ENCODE measurements around the gene PCF11.

- TF ChIP-seq SMAD3 (CRISPR knock-in tag; IDR thresholded peaks at IDR 0.05; ENCODE audit: borderline replicate concordance), result no peak
- TF ChIP-seq, protein P1, sequence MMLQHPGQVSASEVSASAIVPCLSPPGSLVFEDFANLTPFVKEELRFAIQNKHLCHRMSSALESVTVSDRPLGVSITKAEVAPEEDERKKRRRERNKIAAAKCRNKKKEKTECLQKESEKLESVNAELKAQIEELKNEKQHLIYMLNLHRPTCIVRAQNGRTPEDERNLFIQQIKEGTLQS (CRISPR knock-in tag; conservative IDR thresholded peaks at IDR 0.05), result no peak
- no peak for TF ChIP-seq CTCF (IDR thresholded peaks at IDR 0.05)
- no peak for TF ChIP-seq ELF4 (CRISPR knock-in tag; IDR thresholded peaks at IDR 0.05; ENCODE audit: low read depth)
- no peak for TF ChIP-seq NR2C2 (CRISPR knock-in tag; IDR thresholded peaks at IDR 0.05)
- TF ChIP-seq ETV6 (CRISPR knock-in tag; IDR thresholded peaks at IDR 0.05), result no peak
- no peak for TF ChIP-seq HMGXB4 (CRISPR knock-in tag; IDR thresholded peaks at IDR 0.05)
- TF ChIP-seq, protein P2, sequence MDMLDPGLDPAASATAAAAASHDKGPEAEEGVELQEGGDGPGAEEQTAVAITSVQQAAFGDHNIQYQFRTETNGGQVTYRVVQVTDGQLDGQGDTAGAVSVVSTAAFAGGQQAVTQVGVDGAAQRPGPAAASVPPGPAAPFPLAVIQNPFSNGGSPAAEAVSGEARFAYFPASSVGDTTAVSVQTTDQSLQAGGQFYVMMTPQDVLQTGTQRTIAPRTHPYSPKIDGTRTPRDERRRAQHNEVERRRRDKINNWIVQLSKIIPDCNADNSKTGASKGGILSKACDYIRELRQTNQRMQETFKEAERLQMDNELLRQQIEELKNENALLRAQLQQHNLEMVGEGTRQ (CRISPR knock-in tag; IDR thresholded peaks at IDR 0.05), result no peak
- no peak for TF ChIP-seq ATF2 (CRISPR knock-in tag; IDR thresholded peaks at IDR 0.05; ENCODE audit: borderline replicate concordance, low read depth)
- no peak for TF ChIP-seq JUN (CRISPR knock-in tag; IDR thresholded peaks at IDR 0.05)
- TF ChIP-seq, protein P3, sequence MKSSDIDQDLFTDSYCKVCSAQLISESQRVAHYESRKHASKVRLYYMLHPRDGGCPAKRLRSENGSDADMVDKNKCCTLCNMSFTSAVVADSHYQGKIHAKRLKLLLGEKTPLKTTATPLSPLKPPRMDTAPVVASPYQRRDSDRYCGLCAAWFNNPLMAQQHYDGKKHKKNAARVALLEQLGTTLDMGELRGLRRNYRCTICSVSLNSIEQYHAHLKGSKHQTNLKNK (CRISPR knock-in tag; IDR thresholded peaks at IDR 0.05), result no peak
- TF ChIP-seq TP53 (CRISPR knock-in tag; IDR thresholded peaks at IDR 0.05), result no peak
These were observed 63.3 kb downstream of the PCF11 start for GRCh38 chr11:83220260-83220659.
